Fibroblast of lung (primary cell): ENCODE measurements around the gene STARD10. TPM values are rescaled to one million over a fixed set of nuclear protein-coding genes. Genes with fewer than 3 reads are reported as not detected.

Experiments
- DNase-seq, 2 donors: peaks; one replicate each; pipeline versions ENCODE4 v3.0.0 to v3.0.0-alpha.2; 2010; ENCODE audit warnings: low read depth in 2 of 2
- H2AFZ ChIP-seq: 2 replicates; pipeline ENCODE4 v1.5.1; 2012; ENCODE audit warnings: low read length, control low read depth, inconsistent platforms
- H3K27ac ChIP-seq: 2 replicates; pipeline ENCODE4 v1.5.1; 2011; ENCODE audit warnings: low read length, control low read depth; ENCODE audit not compliant: insufficient read depth
- H3K27me3 ChIP-seq: 2 replicates; pipeline ENCODE4 v1.5.1; 2011; ENCODE audit warnings: mild to moderate bottlenecking, low read length; ENCODE audit not compliant: control insufficient read depth, insufficient read depth
- H3K36me3 ChIP-seq: 2 replicates; pipeline ENCODE4 v1.5.1; 2011; ENCODE audit warnings: low read length; ENCODE audit not compliant: control insufficient read depth, insufficient read depth
- H3K4me1 ChIP-seq: 2 replicates; pipeline ENCODE4 v1.5.1; 2011; ENCODE audit warnings: low read length; ENCODE audit not compliant: control insufficient read depth, insufficient read depth; ENCODE audit errors: extremely low read depth
- H3K4me2 ChIP-seq: 2 replicates; pipeline ENCODE4 v1.5.1; 2011; ENCODE audit warnings: low read length, control low read depth; ENCODE audit not compliant: insufficient read depth; ENCODE audit errors: extremely low read depth
- H3K4me3 ChIP-seq, 4 experiments: fragments of 200-600 bp in 1 of 4; sonication (generic) in 1 of 4; replicated peaks in 1 of 4; 2 replicates each; pipeline ENCODE4 v1.5.1; 2011 to 2016; ENCODE audit warnings: low read length in 4 of 4, low read depth in 3 of 4, mild to moderate bottlenecking in 3 of 4, control low read depth in 2 of 4, inconsistent platforms in 1 of 4, mixed read lengths in 1 of 4; ENCODE audit not compliant: insufficient read depth in 1 of 4; ENCODE audit errors: control extremely low read depth in 1 of 4
- H3K79me2 ChIP-seq: 2 replicates; pipeline ENCODE4 v1.5.1; 2012; ENCODE audit warnings: mild to moderate bottlenecking, low read length, inconsistent platforms; ENCODE audit not compliant: control insufficient read depth, insufficient read depth
- H3K9ac ChIP-seq: 2 replicates; pipeline ENCODE4 v1.5.1; 2011; ENCODE audit warnings: mild to moderate bottlenecking, low read length, control low read depth; ENCODE audit not compliant: insufficient read depth
- H3K9me3 ChIP-seq: 2 replicates; pipeline ENCODE4 v1.5.1; 2012; ENCODE audit warnings: low read depth, low read length; ENCODE audit not compliant: control insufficient read depth, insufficient read depth
- H4K20me1 ChIP-seq: 2 replicates; pipeline ENCODE4 v1.5.1; 2011; ENCODE audit warnings: low read length; ENCODE audit not compliant: control insufficient read depth, insufficient read depth; ENCODE audit errors: extremely low read depth
- EZH2 ChIP-seq: IDR thresholded peaks from 2 replicates; pipeline ENCODE4 v1.5.1; 2012; ENCODE audit warnings: low read length, control low read depth, mild to moderate bottlenecking; ENCODE audit errors: missing control alignments
- polyA plus RNA-seq, 2 donors: library from polyadenylated mRNA; depleted of rRNA in 1 of 2; stranded (reverse) in 1 of 2; unstranded in 1 of 2; fragments of >200 nt; gene quantifications; 2 replicates each; pipeline ENCODE4 v1.2.1, GENCODE V29; 2011 to 2012; ENCODE audit warnings: missing spikeins in 1 of 2
- total RNA-seq: library from RNA; depleted of rRNA; stranded (reverse); fragments of >200 nt; gene quantifications from 2 replicates; pipeline ENCODE4 v1.2.1, GENCODE V29; 2014
- TF ChIP-seq, protein P1 (sequence below), 2 donors: IDR thresholded peaks in 1 of 2; conservative IDR thresholded peaks in 1 of 2; 1 replicate in 1 of 2; 2 replicates in 1 of 2; pipeline ENCODE4 v1.5.1; 2011 to 2012; ENCODE audit warnings: low read length in 2 of 2, control low read depth in 1 of 2, inconsistent platforms in 1 of 2, low read depth in 1 of 2, mild to moderate bottlenecking in 1 of 2

Gene STARD10
- total and polyA plus RNA-seq, 2 donors (not counting 1 experiment from before 2014, with no cell fraction given): 20.7 to 32.0 TPM

DNA sequence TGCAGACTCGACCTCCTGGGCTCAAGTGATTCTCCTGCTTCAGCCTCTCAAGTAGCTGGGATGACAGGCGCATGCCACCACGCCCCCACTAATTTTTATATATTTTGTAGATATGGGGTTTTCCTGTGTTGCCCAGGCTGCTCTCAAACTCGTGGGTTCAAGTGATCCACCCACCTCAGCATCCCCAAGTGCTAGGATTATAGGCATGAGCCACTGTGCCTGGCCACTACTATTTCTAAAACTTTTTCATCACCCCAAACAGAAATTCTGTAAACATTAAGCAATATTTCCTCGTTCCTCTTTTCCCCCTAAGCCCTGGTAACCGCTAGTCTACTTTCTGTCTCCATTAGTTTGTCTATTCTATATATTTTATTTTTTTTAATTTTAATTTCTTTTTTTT lies 11.4 kb upstream of the STARD10 start:
- TF ChIP-seq, protein P1, sequence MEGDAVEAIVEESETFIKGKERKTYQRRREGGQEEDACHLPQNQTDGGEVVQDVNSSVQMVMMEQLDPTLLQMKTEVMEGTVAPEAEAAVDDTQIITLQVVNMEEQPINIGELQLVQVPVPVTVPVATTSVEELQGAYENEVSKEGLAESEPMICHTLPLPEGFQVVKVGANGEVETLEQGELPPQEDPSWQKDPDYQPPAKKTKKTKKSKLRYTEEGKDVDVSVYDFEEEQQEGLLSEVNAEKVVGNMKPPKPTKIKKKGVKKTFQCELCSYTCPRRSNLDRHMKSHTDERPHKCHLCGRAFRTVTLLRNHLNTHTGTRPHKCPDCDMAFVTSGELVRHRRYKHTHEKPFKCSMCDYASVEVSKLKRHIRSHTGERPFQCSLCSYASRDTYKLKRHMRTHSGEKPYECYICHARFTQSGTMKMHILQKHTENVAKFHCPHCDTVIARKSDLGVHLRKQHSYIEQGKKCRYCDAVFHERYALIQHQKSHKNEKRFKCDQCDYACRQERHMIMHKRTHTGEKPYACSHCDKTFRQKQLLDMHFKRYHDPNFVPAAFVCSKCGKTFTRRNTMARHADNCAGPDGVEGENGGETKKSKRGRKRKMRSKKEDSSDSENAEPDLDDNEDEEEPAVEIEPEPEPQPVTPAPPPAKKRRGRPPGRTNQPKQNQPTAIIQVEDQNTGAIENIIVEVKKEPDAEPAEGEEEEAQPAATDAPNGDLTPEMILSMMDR (conservative IDR thresholded peaks at IDR 0.05 in 1 of 2, IDR thresholded peaks at IDR 0.05 in 1 of 2; ENCODE audit: low read depth in 1 of 2, low read length in 2 of 2): no peak
- TF ChIP-seq EZH2: no peak
- Histone ChIP-seq H2AFZ (no peak overlapping the region), H3K27ac (no peak overlapping the region), H3K4me3 (no peak overlapping the region), H4K20me1 (no peaks in the 10 kb centered on the region), H3K9me3 (no peaks in the 10 kb centered on the region), H3K4me1 (no peaks in the 10 kb centered on the region), H3K4me2 (no peak overlapping the region), H3K27me3 (no peaks in the 10 kb centered on the region), H3K36me3 (no peaks in the 10 kb centered on the region), H3K9ac (no peak overlapping the region), H3K79me2 (no peaks in the 10 kb centered on the region)
- DNase-seq: no peak

DNA sequence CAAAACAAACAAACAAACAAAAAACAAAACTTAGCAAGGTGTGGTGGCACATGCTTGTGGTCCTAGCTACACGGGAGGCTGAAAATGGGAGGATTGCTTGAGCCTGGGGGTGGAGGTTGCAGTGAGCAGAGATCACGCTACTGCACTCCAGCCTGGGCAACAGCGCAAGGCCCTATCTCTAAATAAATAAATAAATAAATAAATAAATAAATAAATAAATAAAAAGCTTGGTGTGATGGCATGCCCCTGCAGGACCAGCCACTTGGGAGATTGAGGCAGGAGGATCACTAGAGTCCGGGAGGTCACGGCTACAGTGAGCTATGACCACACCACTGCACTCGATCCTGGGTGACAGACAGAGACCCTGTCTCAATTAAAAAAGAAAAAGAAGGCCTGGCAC lies 9.0 kb upstream of the STARD10 start:
- H2AFZ ChIP-seq: no peak overlapping the region
- H3K9me3 ChIP-seq: no peaks in the 10 kb centered on the region
- no peaks in the 10 kb centered on the region for H3K4me1 ChIP-seq
- no peaks in the 10 kb centered on the region for H4K20me1 ChIP-seq
- H3K9ac ChIP-seq: no peak overlapping the region
- H3K4me2 ChIP-seq: no peak overlapping the region
- TF ChIP-seq, protein P1 (conservative IDR thresholded peaks at IDR 0.05 in 1 of 2, IDR thresholded peaks at IDR 0.05 in 1 of 2; ENCODE audit: low read depth in 1 of 2, low read length in 2 of 2): no peak
- TF ChIP-seq EZH2: no peak
- DNase-seq: no peak
- H3K79me2 ChIP-seq: no peaks in the 10 kb centered on the region
- H3K36me3 ChIP-seq: no peaks in the 10 kb centered on the region
- no peaks in the 10 kb centered on the region for H3K27me3 ChIP-seq
- H3K27ac ChIP-seq: no peak overlapping the region
- H3K4me3 ChIP-seq: no peak overlapping the region

DNA sequence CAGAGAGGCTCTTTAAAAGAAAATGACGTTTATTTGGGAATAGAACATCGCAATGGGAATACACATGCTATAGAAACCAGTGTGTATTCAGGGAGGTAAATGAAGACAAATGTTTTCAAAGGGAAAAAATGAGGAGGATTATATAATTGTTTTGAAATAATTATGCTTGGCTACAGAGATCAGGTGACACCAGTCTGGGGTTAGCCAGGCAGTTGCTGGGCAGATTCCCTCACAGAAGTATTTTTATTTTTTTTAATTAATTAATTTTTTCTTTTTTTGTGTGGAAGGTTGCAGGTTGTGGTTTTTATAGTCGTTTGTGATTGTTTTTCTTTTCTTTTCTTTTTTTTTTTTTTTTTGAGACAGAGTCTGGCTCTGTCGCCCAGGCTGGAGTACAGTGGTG lies 5.6 kb upstream of the STARD10 start:
- TF ChIP-seq, protein P1 (conservative IDR thresholded peaks at IDR 0.05 in 1 of 2, IDR thresholded peaks at IDR 0.05 in 1 of 2; ENCODE audit: low read depth in 1 of 2, low read length in 2 of 2): no peak
- TF ChIP-seq EZH2: no peak
- no peaks in the 10 kb centered on the region for H3K27me3 ChIP-seq

More for the DNA sequence above, 5.6 kb upstream of the STARD10 start:
- Histone ChIP-seq H3K4me3 (no peak overlapping the region), H3K79me2 (no peaks in the 10 kb centered on the region), H3K4me2 (no peak overlapping the region), H4K20me1 (no peaks in the 10 kb centered on the region), H3K9me3 (no peaks in the 10 kb centered on the region), H2AFZ (no peak overlapping the region), H3K27ac (no peak overlapping the region), H3K9ac (no peak overlapping the region), H3K36me3 (no peaks in the 10 kb centered on the region), H3K4me1 (peaks cover 4% of the 10 kb centered on the region)
- DNase-seq: no peak
